HL-60 (cell line): Measurements from ENCODE around the gene EXOC7.

Experiments used
- DNase-seq, 2 experiments: peaks; one replicate each; pipeline ENCODE4 v3.0.0-alpha.2; 2010 to 2020; ENCODE audit warnings: low read depth in 1 of 2, low spot score in 1 of 2
- H3K27ac ChIP-seq: fragments of 250-450 bp; sonication (Bioruptor Pico); replicated peaks from 2 replicates; pipeline ENCODE4 v1.5.1; 2020; ENCODE audit warnings: mild to moderate bottlenecking, moderate library complexity
- H3K27me3 ChIP-seq: fragments of 250-450 bp; sonication (Bioruptor Pico); 2 replicates; pipeline ENCODE4 v1.5.1; 2021; ENCODE audit warnings: mild to moderate bottlenecking, moderate library complexity; ENCODE audit not compliant: insufficient read depth, poor library complexity, severe bottlenecking
- H3K4me3 ChIP-seq: replicated peaks from 2 replicates; pipeline ENCODE4 v1.5.1; 2011; ENCODE audit warnings: mild to moderate bottlenecking, control low read depth, low read length; ENCODE audit not compliant: insufficient read depth
- CTCF ChIP-seq: IDR thresholded peaks from one replicate; pipeline ENCODE4 v1.5.1; 2011; ENCODE audit warnings: low read length, control low read depth, inconsistent platforms; ENCODE audit not compliant: insufficient read depth
- GABPA ChIP-seq: IDR thresholded peaks from 2 replicates; pipeline ENCODE4 v1.6.1; 2012; ENCODE audit warnings: low read depth
- POLR2AphosphoS5 ChIP-seq: IDR thresholded peaks from 2 replicates; pipeline ENCODE4 v1.6.1; 2012; ENCODE audit warnings: low read depth
- REST ChIP-seq: IDR thresholded peaks from 2 replicates; pipeline ENCODE4 v1.6.1; 2012; ENCODE audit warnings: low read depth; ENCODE audit not compliant: insufficient replicate concordance
- SPI1 ChIP-seq: IDR thresholded peaks from 2 replicates; pipeline ENCODE4 v1.6.1; 2012; ENCODE audit warnings: low read depth, mild to moderate bottlenecking, borderline replicate concordance

The EXOC7 gene

DNA sequence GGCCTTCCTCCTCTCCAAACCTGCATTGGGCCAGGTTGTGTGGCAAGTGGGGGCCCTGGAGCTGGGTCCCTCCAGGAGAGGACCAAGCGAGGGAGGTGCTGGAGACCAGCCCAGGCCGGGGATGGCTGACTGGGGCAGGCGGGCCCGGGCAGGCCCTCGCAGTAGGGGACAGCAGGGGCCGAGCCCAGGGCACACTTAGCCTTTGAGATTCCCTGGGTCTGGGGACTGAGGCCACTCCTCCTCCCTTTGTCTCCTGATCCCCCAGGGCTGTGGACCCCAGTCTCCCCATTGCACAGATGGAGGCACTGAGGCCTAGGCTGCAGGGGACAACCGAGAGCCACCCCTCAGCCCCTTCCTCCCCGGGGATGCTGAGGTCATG lies 32.2 kb upstream of the EXOC7 start:
- no peak overlapping the region for H3K4me3 ChIP-seq
- H3K27ac ChIP-seq, result no peak overlapping the region
- no peak for TF ChIP-seq CTCF
- H3K27me3 ChIP-seq, result peaks cover 21% of the 10 kb centered on the region
- DNase-seq, result no peak

- peaks cover 15% of the 10 kb centered on the region for H3K27me3 ChIP-seq
- no peak for TF ChIP-seq GABPA
- TF ChIP-seq CTCF, result no peak
- TF ChIP-seq REST, result no peak
- TF ChIP-seq POLR2AphosphoS5, result no peak
- TF ChIP-seq SPI1, result no peak
- H3K27ac ChIP-seq, result no peak overlapping the region
- no peak for DNase-seq
- H3K4me3 ChIP-seq, result no peak overlapping the region
These were observed 31.6 kb upstream of the EXOC7 start for GRCh38 chr17:76134911-76135809.

DNA sequence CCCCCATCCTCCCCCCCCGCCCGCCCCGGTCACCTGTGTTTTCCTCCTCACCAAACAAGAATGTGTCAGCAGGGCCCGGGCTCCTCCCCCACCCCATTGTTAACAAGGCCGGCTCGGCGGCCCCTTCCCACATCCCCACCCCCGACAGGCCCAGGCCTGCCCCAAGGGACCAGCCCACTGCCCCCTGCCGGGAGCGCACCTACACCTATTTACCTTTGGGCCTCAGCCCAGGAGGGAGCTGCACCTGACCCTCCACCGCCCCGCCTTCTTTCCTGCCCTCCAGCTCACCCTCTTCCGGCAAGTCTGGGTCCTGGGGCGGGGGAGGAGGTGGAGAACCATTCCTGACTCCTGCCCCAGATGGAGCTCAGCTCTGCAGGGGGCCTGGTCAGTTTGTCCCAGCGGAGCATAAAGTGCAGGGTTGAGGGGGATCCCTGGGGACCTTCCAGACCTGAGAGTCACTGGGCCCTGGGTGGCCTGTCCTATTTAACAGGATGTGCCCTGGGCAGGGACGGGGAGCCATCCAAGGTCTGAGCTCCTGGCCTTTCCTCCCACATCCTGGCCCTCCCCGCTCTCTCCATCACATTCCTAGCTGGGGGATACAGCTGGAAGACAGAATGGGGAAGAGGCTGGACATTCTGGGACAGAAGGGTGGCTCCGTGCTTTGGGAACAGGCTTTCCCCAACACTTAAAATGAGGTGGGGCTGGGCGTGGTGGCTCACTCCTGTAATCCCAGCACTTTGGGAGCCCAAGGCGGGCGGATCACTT lies 29.2 kb upstream of the EXOC7 start:
- TF ChIP-seq REST (no peak), GABPA (no peak), CTCF (no peak), POLR2AphosphoS5 (no peak)
- DNase-seq, result no peak
- H3K4me3 ChIP-seq, result no peak overlapping the region
- H3K27me3 ChIP-seq, result peaks cover 2% of the 10 kb centered on the region
- H3K27ac ChIP-seq, result no peak overlapping the region
